Measurements from ENCODE around the gene HHAT. TPM values are rescaled to one million over a fixed set of nuclear protein-coding genes. Genes with fewer than 3 reads are reported as not detected.

HHAT gene
- total RNA-seq, 1 experiment from 2014 or later, result 3.0 TPM

GRCh38 chr1:210558302-210558701, 229.6 kb downstream of the HHAT start:
- Histone ChIP-seq H3K9me3 (ENCODE audit: low read depth, low read length, poor library complexity, severe bottlenecking) (no peaks in the 10 kb centered on the region), H3K4me1 (ENCODE audit: insufficient read depth, low read length, poor library complexity, severe bottlenecking) (no peaks in the 10 kb centered on the region), H3K27ac (ENCODE audit: low read depth, low read length, poor library complexity, severe bottlenecking) (no peak overlapping the region), H3K4me3 (ENCODE audit: low read depth, low read length, poor library complexity, severe bottlenecking) (no peak overlapping the region), H3K27me3 (replicated peaks; ENCODE audit: insufficient read depth, low read depth, low read length, poor library complexity) (peaks cover 29% of the 10 kb centered on the region), H3K36me3 (ENCODE audit: insufficient read depth, low read length, poor library complexity, severe bottlenecking) (no peaks in the 10 kb centered on the region)
- DNase-seq (ENCODE audit: low spot score), result peak; percentile 9
- TF ChIP-seq CTCF (conservative IDR thresholded peaks at IDR 0.05; ENCODE audit: low read depth, low read length) (no peak), EZH2 (IDR thresholded peaks at IDR 0.05; ENCODE audit: borderline replicate concordance, low read depth, low read length, poor library complexity, severe bottlenecking) (no peak)
- BruUV-seq (replicated peaks), result no TSS peak
- intact Hi-C loops (cut with micrococcal nuclease; ENCODE audit: unreplicated experiment), result no loop called here
- POLR2A ChIA-PET (ENCODE audit: low non-redundant PET), result no interaction called here
- CTCF ChIA-PET, result no interaction called here

DNA sequence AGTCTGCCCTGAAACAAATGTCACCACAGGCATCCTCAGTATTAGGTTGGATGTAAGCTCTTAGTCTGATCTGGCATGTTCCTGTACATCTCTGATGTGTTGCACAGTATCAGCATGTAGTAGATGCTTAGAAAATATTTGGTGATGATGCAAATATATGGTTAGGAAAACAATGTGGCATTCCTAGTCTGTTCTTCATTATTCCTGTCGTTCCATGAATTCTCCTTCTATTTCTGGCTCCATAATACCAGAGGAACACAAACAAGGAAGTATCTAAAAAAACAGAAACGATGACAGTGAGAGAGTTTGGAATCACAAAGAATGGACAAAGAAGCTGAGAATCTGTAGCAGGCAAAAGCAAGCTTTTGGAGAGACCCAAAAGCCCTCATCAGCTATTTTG, 236.6 kb downstream of the HHAT start:
- H3K36me3 ChIP-seq (ENCODE audit: insufficient read depth, low read length, poor library complexity, severe bottlenecking), result no peaks in the 10 kb centered on the region
- no peaks in the 10 kb centered on the region for H3K4me1 ChIP-seq (ENCODE audit: insufficient read depth, low read length, poor library complexity, severe bottlenecking)
- H3K27ac ChIP-seq (ENCODE audit: low read depth, low read length, poor library complexity, severe bottlenecking), result no peak overlapping the region
- POLR2A ChIA-PET (ENCODE audit: low non-redundant PET), result no interaction called here
- H3K9me3 ChIP-seq (ENCODE audit: low read depth, low read length, poor library complexity, severe bottlenecking), result no peaks in the 10 kb centered on the region
- H3K27me3 ChIP-seq (replicated peaks; ENCODE audit: insufficient read depth, low read depth, low read length, poor library complexity), result peaks cover 32% of the 10 kb centered on the region
- H3K4me3 ChIP-seq (ENCODE audit: low read depth, low read length, poor library complexity, severe bottlenecking), result no peak overlapping the region
- TF ChIP-seq CTCF (conservative IDR thresholded peaks at IDR 0.05; ENCODE audit: low read depth, low read length) (no peak), EZH2 (IDR thresholded peaks at IDR 0.05; ENCODE audit: borderline replicate concordance, low read depth, low read length, poor library complexity, severe bottlenecking) (no peak)
- no TSS peak for BruUV-seq (replicated peaks)
- no peak for DNase-seq (ENCODE audit: low spot score)
- CTCF ChIA-PET, result no interaction called here
- intact Hi-C loops (cut with micrococcal nuclease; ENCODE audit: unreplicated experiment), result no loop called here

DNA sequence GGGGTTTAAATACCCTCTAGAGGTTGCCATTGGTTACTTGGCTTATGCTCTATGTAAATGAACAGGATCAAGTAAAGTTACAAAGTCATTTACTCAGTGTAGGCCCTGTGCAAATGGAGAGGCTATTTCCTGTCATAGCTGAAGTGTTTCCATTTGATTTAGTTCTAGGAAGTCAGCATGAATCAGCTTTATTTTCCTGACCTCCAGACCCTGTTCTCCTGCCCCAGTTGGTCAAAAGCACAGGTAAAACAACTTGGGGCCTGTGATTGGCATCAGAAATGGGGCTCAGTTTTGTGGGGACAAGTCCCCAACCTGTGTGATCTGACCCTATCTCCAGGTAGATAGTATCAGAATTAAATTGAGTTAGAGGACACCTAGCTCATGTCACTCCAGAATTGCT, 239.9 kb downstream of the HHAT start:
- TF ChIP-seq CTCF (conservative IDR thresholded peaks at IDR 0.05; ENCODE audit: low read depth, low read length) (no peak), EZH2 (IDR thresholded peaks at IDR 0.05; ENCODE audit: borderline replicate concordance, low read depth, low read length, poor library complexity, severe bottlenecking) (no peak)
- ChIA-PET POLR2A (ENCODE audit: low non-redundant PET) (no interaction called here), CTCF (no interaction called here)
- Histone ChIP-seq H3K4me3 (ENCODE audit: low read depth, low read length, poor library complexity, severe bottlenecking) (no peak overlapping the region), H3K36me3 (ENCODE audit: insufficient read depth, low read length, poor library complexity, severe bottlenecking) (no peaks in the 10 kb centered on the region), H3K27me3 (replicated peaks; ENCODE audit: insufficient read depth, low read depth, low read length, poor library complexity) (peaks cover 45% of the 10 kb centered on the region), H3K27ac (ENCODE audit: low read depth, low read length, poor library complexity, severe bottlenecking) (no peak overlapping the region), H3K4me1 (ENCODE audit: insufficient read depth, low read length, poor library complexity, severe bottlenecking) (no peaks in the 10 kb centered on the region), H3K9me3 (ENCODE audit: low read depth, low read length, poor library complexity, severe bottlenecking) (no peaks in the 10 kb centered on the region)
- intact Hi-C loops (cut with micrococcal nuclease; ENCODE audit: unreplicated experiment), result no loop called here
- no TSS peak for BruUV-seq (replicated peaks)
- no peak for DNase-seq (ENCODE audit: low spot score)
